Sigmoid colon (tissue), 7 donors: ENCODE measurements around the gene OSCAR. TPM values are rescaled to one million over a fixed set of nuclear protein-coding genes. Genes with fewer than 3 reads are reported as not detected.

ENCODE experiments used
- DNase-seq: peaks from one replicate; pipeline ENCODE4 v3.0.0-alpha.2; 2019
- H3K27ac ChIP-seq, 4 donors: fragments of 200-600 bp; sonication (generic); one replicate each; pipeline ENCODE4 v1.5.1; 2016 to 2019; ENCODE audit warnings: mild to moderate bottlenecking in 1 of 4
- H3K27me3 ChIP-seq, 3 donors: fragments of 200-600 bp; sonication (generic); one replicate each; pipeline ENCODE4 v1.5.1; 2019; ENCODE audit warnings: mild to moderate bottlenecking in 1 of 3
- H3K36me3 ChIP-seq, 4 donors: fragments of 200-600 bp; sonication (generic); one replicate each; pipeline ENCODE4 v1.5.1; 2016 to 2019
- H3K4me1 ChIP-seq, 4 donors: fragments of 200-600 bp; sonication (generic); one replicate each; pipeline ENCODE4 v1.5.1; 2017 to 2019
- H3K4me3 ChIP-seq, 4 donors: fragments of 200-600 bp; sonication (generic); one replicate each; pipeline ENCODE4 v1.5.1; 2017 to 2019; ENCODE audit warnings: mild to moderate bottlenecking in 2 of 4, moderate library complexity in 1 of 4
- H3K9me3 ChIP-seq, 4 donors: fragments of 200-600 bp in 3 of 4; sonication (generic) in 3 of 4; one replicate each; pipeline versions ENCODE4 v1.5.1 to v1.6.1; 2013 to 2019
- CTCF ChIP-seq, 4 experiments: fragments of 450-650 bp in 3 of 4; fragments of 200-600 bp in 1 of 4; IDR thresholded peaks; one replicate each; pipeline ENCODE4 v1.5.1; 2016 to 2019; ENCODE audit warnings: antibody characterized with exemption in 4 of 4, mild to moderate bottlenecking in 3 of 4, moderate library complexity in 2 of 4
- EP300 ChIP-seq, 4 donors: sonication (generic); formaldehyde crosslinking; IDR thresholded peaks; one replicate each; pipeline ENCODE4 v1.6.1; 2017; ENCODE audit warnings: antibody characterized with exemption in 4 of 4
- POLR2A ChIP-seq, 2 donors: fragments of 450-650 bp; IDR thresholded peaks; one replicate each; pipeline ENCODE4 v1.6.1; 2016; ENCODE audit warnings: antibody characterized with exemption in 2 of 2, mild to moderate bottlenecking in 2 of 2, moderate library complexity in 2 of 2
- POLR2AphosphoS5 ChIP-seq, 4 donors: sonication (generic); formaldehyde crosslinking; IDR thresholded peaks; one replicate each; pipeline ENCODE4 v1.6.1; 2017; ENCODE audit warnings: antibody characterized with exemption in 4 of 4
- WGBS, 2 donors: extraction: QIAGEN DNeasy Blood & Tissue Kit; methylation state at CpG; one replicate each; pipeline ENCODE4 v1.1.7; 2013; 5-methylcytosine and 5-hydroxymethylcytosine counted together
- intact Hi-C: fragments of 100-400 bp; cut with DNase I; formaldehyde crosslinking; loops from one replicate; pipeline ENCODE4 v1.15.1; 2023
- polyA plus RNA-seq, 3 donors: library from polyadenylated mRNA; stranded (reverse); fragments of 200-250 nt; gene quantifications; one replicate each; pipeline ENCODE4 v1.2.3, GENCODE V29; 2013
- total RNA-seq, 4 donors: library from RNA; depleted of rRNA; stranded (reverse); fragments of >200 nt; gene quantifications; one replicate each; pipeline ENCODE4 v1.1.0, GENCODE V29; 2016
- donor health status: healthy with polysubstance abuse.
- donor health status: Bipolar disorder and iron deficiency.
- donor health status: healthy.

OSCAR gene
- total and polyA plus RNA-seq, 7 donors, result 0.93 to 4.2 (median 3.1) TPM; not detected in 3

GRCh38 chr19:54124393-54124792 is 23.8 kb upstream of the OSCAR start:
- no peak for TF ChIP-seq POLR2AphosphoS5 (IDR thresholded peaks at IDR 0.05)
- TF ChIP-seq CTCF (IDR thresholded peaks at IDR 0.05), result no peak
- no peak for TF ChIP-seq POLR2A (IDR thresholded peaks at IDR 0.05)
- no peak for TF ChIP-seq EP300 (IDR thresholded peaks at IDR 0.05)
- Histone ChIP-seq H3K9me3 (no peaks in the 10 kb centered on the region), H3K27me3 (no peaks in the 10 kb centered on the region), H3K27ac (no peak overlapping the region), H3K4me3 (no peak overlapping the region), H3K36me3 (peaks cover 73 to 98% (median 91%) of the 10 kb centered on the region in 4 donors), H3K4me1 (no peaks in the 10 kb centered on the region)
- no peak for DNase-seq
- intact Hi-C loops, result no loop called here
- WGBS, 2 donors, result 95 to 96% methylated on average over 19 of the region's 19 CpGs

- intact Hi-C loops, result no loop called here
- no peaks in the 10 kb centered on the region for H3K4me1 ChIP-seq
- no peak overlapping the region for H3K4me3 ChIP-seq
- TF ChIP-seq EP300 (IDR thresholded peaks at IDR 0.05), result no peak
- no peak for TF ChIP-seq POLR2AphosphoS5 (IDR thresholded peaks at IDR 0.05)
- no peak for TF ChIP-seq CTCF (IDR thresholded peaks at IDR 0.05)
- no peak for TF ChIP-seq POLR2A (IDR thresholded peaks at IDR 0.05)
- no peaks in the 10 kb centered on the region for H3K9me3 ChIP-seq
- peaks cover 66 to 98% (median 87%) of the 10 kb centered on the region in 4 donors for H3K36me3 ChIP-seq
- DNase-seq, result no peak
- H3K27me3 ChIP-seq, result no peaks in the 10 kb centered on the region
- H3K27ac ChIP-seq, result no peak overlapping the region
- 95 to 96% methylated on average over 17 of the region's 17 CpGs for WGBS, 2 donors
Measured at GRCh38 chr19:54123682-54124081, 23.1 kb upstream of the OSCAR start.

GRCh38 chr19:54121259-54121658 is 20.7 kb upstream of the OSCAR start:
- Histone ChIP-seq H3K9me3 (no peaks in the 10 kb centered on the region), H3K27ac (no peak overlapping the region), H3K4me3 (no peak overlapping the region), H3K27me3 (no peaks in the 10 kb centered on the region), H3K36me3 (peaks cover 46 to 82% (median 66%) of the 10 kb centered on the region in 4 donors), H3K4me1 (peaks cover 2 to 14% (median 9%) of the 10 kb centered on the region in 4 donors)
- DNase-seq, result no peak
- 43 to 83% methylated on average over 10 of the region's 10 CpGs for WGBS, 2 donors
- intact Hi-C loops, result no loop called here
- TF ChIP-seq EP300 (IDR thresholded peaks at IDR 0.05) (no peak), CTCF (IDR thresholded peaks at IDR 0.05) (no peak), POLR2AphosphoS5 (IDR thresholded peaks at IDR 0.05) (no peak), POLR2A (IDR thresholded peaks at IDR 0.05) (no peak)

GRCh38 chr19:54115109-54116063 is 14.8 kb upstream of the OSCAR start, which contains the start of the genes PRPF31 and TFPT:
PRPF31 (plus strand) TSS chr19:54115754; CDS start chr19:54118279, 2,525 bp downstream.
TFPT (minus strand) TSS chr19:54115657; CDS start chr19:54115269, 388 bp downstream.
- Histone ChIP-seq H3K4me3 (peak within 1 kb of the TSS; percentile 67 to 89 (median 72)), H3K36me3 (peaks cover 7 to 41% (median 22%) of the 10 kb centered on the region in 4 donors), H3K27me3 (no peaks in the 10 kb centered on the region), H3K9me3 (no peaks in the 10 kb centered on the region), H3K27ac (peak within 1 kb of the TSS; percentile 87 to 89 (median 88)), H3K4me1 (peaks cover 2 to 29% (median 25%) of the 10 kb centered on the region in 4 donors)
- WGBS, 2 donors, result 0 to 1% methylated on average over 60 of the region's 60 CpGs
- peak in 1 of 4 donors; percentile 15 for TF ChIP-seq EP300 (IDR thresholded peaks at IDR 0.05)
- peak; percentile 84 to 94 (median 90) for TF ChIP-seq POLR2AphosphoS5 (IDR thresholded peaks at IDR 0.05)
- TF ChIP-seq POLR2A (IDR thresholded peaks at IDR 0.05), result peak; percentile 73 to 77
- no peak for TF ChIP-seq CTCF (IDR thresholded peaks at IDR 0.05)
- peak; percentile 99 for DNase-seq
- intact Hi-C loops, result loop anchor here (1.0 to 2.0 kb wide), 2 partner anchors 13 to 21 kb away; partner anchors contain the start of genes CNOT3 and NDUFA3
